ENCODE data around the gene ARHGAP12.
A peak's percentile ranks its signal among the peaks of the same experiment; 100 is the strongest.
"Not testable (repeated sequence)": the region's sequence is repeated elsewhere in the genome, so short reads cannot be mapped to it uniquely, and the experiment has no call there.

The ARHGAP12 gene

DNA sequence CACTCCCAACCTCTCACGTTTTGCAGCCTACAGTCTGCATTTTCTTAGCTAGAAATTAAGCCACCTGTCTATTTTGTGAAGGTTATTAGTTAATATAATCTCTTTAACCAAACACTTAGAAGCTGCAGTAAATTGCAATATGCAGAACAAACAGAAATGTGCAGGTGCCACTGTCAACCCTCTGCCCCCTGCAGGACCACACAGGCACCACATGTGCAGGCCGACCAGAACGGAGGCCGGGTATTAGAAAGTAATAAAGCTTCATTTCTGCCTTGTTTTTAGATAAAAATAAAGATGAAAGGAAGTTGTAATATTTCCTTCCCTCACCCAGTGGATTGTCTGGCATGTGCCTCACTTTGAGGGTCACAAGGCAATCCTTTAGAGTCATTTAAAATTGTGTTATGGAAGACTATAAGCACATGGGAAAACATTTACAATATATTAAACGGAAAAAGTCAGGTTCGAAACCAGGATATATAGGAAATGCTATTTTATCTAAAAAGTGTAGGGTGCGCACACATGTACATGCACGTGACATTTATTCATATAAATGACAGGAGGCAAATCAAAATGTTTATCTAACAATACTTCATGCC lies 158.2 kb downstream of the ARHGAP12 start:
- no peak for DNase-seq (ENCODE audit: low read depth in 2 of 2)

- no peak for DNase-seq (ENCODE audit: low read depth in 2 of 2)
Observed at GRCh38 chr10:31769564-31769963, 159.1 kb downstream of the ARHGAP12 start.

- not testable (repeated sequence) for DNase-seq (ENCODE audit: low read depth in 2 of 2)
Observed at GRCh38 chr10:31768935-31769334, 159.7 kb downstream of the ARHGAP12 start.

DNA sequence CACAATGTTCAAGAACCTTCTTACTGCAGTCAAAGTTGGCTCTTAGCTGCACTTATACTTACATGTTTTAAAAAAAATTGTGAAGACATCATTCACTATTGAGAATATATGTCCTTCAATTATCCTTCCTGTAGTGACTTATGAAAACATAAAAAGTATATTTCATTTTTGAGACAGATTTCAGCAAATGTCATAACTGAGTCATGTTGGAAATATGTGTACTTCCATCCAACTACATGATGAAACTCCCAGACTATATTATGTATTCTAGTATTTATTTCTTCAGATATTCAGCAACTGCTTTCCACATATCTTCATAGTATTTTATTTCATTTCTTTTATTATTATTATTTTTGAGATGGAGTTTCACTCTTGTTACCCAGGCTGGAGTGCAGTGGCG lies 160.2 kb downstream of the ARHGAP12 start:
- DNase-seq (ENCODE audit: low read depth in 2 of 2): peak; percentile 67 to 76

GRCh38 chr10:31765541-31765940 lies 163.1 kb downstream of the ARHGAP12 start:
- DNase-seq (ENCODE audit: low read depth in 2 of 2): no peak

DNA sequence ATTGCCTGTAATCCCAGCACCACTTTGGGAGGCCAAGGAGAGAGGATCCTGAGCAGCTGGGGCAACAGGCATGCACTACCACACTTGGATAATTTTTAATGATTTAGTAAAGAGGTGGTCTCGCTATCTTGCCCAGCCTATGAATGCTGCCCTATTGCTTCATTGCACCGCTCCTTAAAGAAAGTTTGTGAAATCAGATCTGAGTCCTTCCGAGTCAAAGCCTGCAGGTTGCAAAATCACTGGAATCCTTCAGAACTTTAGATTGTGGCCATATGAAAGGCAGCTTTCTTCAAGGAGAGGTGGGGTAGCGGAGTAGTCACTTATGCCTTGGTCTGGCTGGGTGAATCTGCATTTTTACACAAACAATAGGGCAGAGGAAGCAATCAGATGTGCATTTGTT lies 166.3 kb downstream of the ARHGAP12 start:
- no peak for DNase-seq (ENCODE audit: low read depth in 2 of 2)

DNA sequence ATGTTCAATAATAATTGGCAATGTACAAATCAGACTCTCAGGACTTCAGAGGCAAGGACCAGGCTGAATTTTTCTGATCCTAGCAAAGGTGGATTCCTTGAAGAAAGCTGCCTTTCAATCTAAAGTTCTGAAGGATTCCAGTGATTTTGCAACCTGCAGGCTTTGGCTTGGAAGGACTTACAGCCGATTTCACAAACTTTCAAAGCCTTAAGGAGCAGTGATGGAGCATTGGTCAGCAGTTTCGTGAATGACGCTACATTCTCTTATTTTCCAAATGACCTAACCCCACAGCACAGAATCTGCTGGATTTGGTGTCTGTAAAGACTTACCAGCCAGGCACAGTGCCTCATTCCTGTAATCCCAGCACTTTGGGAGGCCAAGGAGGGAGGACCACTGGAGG lies 167.5 kb downstream of the ARHGAP12 start:
- DNase-seq (ENCODE audit: low read depth in 2 of 2): no peak

GRCh38 chr10:31760674-31761081 lies 168.0 kb downstream of the ARHGAP12 start:
- no peak for DNase-seq (ENCODE audit: low read depth in 2 of 2)

- DNase-seq (ENCODE audit: low read depth in 2 of 2): peak; percentile 98
Observed at GRCh38 chr10:31759799-31760626, 168.6 kb downstream of the ARHGAP12 start.

- no peak for DNase-seq (ENCODE audit: low read depth in 2 of 2)
Observed at GRCh38 chr10:31759124-31759798, 169.4 kb downstream of the ARHGAP12 start.

DNA sequence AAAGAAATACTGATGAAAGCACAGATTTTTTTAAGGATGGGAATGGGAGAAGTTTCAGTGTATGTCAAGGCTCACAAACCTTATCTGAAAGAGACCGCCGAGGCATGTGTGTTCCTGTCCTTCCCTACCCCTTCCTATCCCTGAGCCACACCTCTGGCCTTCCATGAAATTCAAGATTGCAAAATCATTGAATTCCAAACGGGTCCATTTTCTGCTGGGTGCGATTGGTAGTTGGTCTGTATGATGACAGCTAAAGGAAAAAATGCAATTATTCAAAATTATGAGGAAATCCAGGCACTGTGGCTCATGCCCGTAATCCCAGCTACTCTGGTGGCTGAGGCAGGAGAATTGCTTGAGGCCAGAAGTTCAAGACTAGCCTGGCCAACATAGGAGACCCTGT lies 170.1 kb downstream of the ARHGAP12 start:
- DNase-seq (ENCODE audit: low read depth in 2 of 2): peak in 1 of 2 experiments; percentile 57

DNA sequence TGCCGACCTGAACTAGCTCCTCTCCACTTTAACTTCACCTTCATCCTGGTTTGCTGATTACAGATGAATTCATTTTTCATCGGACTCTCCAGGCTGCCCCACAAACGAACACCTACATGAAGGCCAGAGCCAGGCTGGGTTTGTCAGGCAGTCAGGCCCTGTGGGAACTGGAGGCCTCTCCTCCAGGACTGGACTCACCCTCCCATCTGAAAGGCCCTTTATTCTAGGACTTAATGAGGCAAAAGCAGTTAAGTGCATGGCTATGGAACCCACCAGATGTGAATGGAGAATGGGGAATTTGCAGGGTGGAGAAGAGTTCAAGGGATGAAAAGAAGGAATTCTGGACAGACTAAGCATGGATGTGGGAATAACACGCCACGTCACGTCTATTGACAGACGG lies 170.8 kb downstream of the ARHGAP12 start:
- no peak for DNase-seq (ENCODE audit: low read depth in 2 of 2)

DNA sequence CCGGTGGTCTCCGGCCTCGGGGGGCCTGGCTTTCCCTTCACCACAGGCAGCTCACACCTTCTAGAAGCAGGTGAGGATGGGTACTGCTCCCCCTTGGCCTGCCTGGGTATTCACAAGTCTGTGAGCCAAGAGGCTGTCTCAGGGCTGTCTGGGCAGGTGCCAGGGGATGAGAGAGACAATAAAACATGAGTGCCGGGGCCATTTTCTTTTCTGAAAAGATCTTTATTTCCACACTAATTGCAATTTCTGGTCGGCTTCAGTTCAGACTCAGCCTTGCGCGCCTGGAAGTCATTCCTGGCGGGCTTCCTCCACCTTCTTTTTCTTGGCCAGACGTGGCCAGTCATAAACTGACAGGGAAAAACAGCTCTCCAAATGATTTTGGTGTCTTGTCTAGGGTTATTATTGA lies 171.2 kb downstream of the ARHGAP12 start:
- no peak for DNase-seq (ENCODE audit: low read depth in 2 of 2)

DNA sequence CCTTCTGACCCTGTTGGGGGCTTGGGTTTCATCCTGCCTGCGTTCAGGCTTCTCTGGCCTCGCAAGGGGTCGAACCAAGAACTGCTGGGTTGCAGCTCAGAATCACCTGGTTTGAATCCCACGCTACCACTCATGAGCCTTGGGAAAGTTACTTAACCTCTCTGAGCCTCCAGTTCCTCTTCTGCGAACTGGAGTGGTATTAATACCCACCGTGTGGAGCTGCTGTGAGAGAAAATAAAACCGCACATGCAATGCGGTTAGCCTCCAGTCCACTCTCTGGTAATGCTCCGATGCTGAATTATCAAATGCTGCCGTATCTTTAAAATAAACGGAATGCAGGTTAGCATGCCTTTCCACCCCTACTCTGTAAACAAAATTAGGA lies 171.9 kb downstream of the ARHGAP12 start:
- DNase-seq (ENCODE audit: low read depth in 2 of 2): no peak

DNA sequence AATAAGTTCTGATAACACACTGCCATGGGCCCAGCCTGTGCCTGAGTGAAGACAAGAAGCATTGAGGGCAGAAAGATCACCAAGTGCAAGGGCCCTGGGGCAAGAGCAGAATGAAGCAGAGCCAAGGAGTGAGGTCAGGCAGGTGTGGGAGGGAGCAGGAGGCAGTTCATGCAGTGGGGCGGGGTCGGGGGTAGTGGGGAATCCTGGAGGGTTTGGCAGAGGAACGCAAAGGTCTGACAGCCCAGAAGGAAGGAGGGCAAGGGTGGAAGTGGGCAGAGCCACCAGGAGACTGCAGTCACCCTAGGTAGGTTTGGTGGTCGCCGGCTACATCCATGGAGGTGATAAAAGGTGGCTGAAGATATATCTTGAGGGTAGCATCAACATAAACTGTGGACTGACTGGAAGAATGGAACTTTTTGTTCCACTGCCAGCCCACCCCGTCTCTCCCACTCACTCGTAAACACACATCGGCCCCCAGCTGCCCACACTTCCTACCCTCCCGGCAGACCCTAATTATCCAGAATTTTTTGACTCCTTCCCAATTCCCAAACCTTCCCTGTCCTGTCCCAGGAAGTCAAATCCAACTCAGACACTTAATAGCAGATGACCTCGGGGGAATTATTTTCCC lies 172.4 kb downstream of the ARHGAP12 start:
- no peak for DNase-seq (ENCODE audit: low read depth in 2 of 2)

Measured in fibroblast of skin of left biceps (primary cell).